Stimulated activated CD4-positive, alpha-beta T cell treated with anti-CD3 and anti-CD28 coated beads, Interleukin-12 subunit alpha, Interleukin-12 subunit beta, amount 100 ng/mL, for 4 hours (primary cell): ENCODE data around the gene ITPKA.

ENCODE experiments used
- DNase-seq: peaks from one replicate; pipeline ENCODE4 v3.0.0-alpha.2; 2020

ITPKA gene

DNA sequence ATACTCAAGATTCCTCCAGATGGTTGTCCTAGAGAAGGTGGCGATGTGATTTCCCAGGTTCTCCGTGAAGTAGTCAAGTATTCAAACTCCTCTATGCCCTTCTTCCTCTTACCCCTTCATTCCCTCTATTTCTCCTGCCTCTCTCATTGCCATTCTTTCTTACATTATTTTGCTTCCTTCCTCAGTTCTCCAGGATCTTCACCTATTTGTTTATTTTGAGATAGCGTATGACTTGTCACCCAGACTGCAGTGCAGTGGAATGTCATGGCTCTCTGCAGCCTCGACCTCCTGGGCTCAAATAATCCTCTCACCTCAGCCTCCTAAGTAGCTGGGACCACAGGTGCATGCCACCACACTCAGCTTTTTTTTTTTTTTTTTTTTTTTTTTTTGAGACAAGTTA is 1.8 kb upstream of the ITPKA start:
- no peak for DNase-seq

DNA sequence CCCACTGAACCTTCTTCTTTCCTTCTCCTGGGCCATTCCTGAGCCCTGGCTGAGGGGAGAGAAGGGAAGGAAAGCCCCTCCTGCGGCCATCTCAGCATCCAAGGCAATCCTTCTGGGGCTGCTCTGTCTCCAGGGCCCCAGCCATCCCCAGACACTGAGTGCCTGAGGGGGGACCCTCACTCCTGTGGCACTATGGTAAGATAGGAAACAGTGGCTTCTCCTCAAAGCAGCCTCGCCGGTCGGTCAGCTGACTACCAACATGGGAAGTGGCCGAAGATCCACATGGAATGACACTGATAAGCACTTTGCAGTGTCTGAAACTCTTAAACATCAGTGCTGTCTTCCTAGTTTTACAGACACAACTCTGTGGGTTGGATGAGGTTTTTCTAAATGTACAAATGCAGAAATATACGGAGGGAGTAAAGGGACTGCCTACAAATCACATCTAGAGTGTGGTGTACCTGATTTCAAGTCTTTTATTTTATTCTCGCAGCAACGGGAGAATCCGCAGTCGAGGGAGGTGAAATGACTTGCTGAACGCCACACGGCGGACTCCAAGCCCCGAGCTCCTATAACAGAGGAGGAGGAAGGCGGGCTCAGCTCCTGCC is 973 bp upstream of the ITPKA start:
- DNase-seq, result no peak

DNA sequence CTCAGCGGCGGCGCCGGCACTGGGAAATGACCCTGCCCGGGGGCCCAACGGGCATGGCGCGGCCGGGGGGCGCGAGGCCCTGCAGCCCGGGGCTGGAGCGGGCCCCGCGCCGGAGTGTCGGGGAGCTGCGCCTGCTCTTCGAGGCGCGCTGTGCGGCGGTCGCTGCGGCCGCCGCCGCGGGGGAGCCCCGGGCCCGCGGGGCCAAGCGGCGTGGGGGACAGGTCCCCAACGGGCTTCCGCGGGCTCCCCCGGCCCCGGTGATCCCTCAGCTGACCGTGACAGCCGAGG is 172 bp downstream of the ITPKA start:
- DNase-seq, result no peak

DNA sequence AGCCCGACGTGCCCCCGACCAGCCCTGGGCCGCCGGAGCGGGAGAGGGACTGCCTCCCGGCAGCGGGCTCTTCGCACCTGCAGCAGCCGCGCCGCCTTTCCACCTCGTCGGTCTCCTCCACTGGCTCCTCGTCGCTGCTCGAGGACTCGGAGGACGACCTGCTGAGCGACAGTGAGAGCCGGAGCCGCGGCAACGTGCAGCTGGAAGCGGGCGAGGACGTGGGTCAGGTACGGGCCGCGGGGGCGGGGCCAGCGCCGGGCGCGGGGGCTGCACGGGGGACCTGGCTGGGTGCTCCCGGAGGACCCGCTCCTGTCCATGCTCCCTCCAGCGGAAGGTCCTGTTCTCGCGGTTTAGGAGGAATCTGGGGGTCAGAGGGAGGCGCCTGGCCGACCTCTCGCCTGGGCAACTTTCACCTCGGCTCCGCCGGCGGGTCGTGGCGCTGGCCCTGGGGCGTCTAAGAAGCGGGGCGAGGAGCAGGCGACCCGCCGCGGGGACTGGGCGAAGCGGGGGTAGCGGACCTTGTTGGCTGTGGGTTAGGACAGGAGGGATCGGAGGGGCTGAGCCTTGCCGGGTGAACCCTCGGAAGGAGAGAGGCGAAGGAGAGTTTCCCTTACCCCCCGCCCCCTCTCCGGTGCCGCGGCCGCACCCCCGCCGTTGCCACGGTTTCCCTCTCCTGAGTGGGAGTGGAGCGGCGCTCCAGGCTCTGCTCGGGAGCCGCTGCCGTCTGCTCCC is 682 bp downstream of the ITPKA start:
- peak; percentile 35 for DNase-seq

DNA sequence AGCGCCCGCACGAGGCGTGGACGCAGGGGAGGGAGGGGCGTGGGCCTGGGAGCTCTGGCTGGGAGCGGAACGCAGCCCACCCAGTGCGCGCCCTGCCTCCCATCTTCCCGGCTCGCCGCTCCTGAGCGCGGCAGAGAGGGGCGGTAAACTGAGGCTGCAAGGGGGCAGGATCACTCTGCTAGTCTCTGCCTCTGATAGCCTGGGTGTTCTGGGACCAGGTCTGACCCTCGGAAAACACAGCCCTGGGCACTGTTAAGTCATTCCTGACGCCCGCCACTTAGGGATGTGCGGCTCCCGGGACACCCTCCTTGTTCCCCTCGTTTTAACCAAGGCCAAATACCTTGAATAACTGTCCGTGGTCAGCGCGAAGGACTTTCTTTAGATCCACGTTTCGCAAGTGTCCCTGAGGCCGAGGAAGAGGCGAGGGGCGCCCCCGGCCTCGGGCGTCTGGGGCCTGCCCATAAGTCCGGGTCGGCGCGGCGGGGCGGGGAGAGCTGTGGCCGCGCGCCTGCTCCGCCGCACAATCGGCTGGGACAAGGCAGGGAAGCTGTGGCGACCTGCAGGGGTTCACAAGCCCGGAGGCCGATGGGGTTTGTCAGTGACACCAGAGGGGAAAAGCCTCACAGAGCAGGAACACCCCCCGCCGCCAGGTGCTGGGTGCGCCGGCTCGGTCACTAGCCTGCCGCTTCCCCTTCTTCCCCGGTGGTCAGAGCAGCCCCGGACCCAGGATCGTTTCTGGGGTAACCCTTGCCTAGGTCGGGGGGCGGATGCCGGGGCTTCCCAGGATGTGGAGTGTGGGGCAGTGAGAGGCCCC is 1.5 kb downstream of the ITPKA start:
- peak; percentile 38 for DNase-seq

DNA sequence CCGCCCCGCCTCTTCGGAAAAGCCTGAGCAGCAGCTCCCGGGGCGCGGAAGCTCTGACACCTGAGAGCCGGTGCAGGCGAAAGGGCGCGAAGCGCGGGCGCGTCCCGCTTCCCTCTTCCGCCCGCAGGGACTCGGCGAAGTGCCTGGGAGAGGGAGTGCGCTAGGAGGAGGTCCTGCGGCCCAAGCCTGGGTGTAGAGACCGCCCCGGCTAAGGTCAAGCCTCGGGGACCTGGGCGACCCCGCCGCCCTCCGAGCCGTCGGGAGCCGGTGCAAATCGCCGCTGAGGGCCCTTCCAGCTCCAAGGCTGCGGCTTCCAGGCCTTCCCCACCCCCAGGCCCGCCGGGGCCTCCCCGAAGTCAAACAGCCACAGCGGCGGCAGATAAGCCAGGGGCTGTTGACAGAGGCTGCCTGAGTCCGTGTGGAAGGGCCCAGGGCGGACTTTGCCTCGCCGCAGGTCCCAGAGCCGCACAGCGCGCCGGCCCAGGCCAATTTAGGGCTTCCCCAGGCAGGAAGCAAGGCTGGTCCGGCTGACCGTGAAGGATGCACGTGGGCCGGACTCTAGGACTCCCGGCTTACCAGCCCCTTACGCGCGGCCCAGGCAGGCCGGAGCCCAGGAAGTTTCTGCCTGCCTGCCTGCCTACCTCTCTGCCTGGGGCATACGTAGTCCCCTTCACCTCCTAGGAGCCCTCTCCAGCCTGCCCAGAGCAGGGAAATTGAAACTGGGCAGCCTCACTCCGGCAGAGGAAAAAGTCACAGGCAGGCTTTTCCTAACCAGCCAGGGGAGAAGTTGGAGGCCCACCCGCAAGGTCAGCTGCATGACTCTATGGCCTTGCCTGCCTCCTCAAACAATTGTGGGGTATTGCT is 2.3 kb downstream of the ITPKA start:
- no peak for DNase-seq

DNA sequence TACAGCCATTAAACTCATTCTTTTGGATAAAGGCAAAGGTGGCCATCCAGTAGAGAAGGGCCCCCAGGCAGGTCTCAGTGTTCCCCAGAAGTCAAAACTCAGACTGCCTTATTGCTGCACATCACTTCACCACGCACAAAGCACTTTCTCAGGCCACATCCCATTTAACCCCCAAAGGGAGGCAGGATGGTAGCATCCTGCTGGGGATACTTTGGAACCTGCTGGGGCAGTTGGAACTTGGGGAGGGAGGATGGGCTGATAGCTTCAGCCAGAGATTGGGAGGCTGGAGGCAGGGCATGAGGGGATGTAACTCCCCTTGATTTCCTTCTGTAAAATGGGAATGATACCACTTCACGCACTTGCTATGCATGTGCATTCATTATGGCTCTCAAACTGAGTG is 5.0 kb downstream of the ITPKA start:
- DNase-seq, result no peak

DNA sequence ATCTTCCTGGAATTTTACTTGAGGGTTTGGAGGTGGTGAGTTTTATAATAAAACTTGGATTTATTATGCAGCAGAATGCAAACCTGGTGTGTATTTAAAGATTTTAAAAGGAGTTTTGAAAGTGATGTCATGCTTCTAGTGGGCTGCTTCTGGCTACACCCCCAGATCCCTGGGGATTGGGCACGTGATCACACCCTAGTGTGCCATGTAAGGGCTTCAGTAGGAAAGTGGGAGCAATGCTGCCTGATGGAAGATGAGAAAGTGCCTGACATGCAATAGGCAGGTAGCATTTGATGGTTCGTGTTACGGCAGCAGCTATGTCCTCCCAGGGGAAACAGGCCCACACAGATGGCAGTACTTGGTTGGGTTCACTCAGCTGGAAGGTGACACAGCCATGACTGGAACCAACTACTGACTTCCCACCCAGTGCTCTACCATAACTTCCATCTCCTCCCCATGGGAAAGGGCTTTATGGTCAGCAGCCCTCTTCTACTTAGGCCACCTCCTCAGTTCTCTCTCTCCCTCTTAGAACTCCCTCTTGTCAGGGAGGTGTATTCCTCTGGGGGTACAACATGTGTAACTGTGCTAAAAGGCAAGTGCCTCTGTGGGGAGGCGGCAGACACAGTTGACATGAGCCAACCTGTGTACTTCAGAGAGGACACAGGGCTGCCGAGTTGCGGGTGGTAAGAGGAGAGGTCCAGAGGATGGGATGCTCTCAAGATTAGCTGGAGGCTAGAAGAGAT is 5.6 kb downstream of the ITPKA start:
- no peak for DNase-seq

DNA sequence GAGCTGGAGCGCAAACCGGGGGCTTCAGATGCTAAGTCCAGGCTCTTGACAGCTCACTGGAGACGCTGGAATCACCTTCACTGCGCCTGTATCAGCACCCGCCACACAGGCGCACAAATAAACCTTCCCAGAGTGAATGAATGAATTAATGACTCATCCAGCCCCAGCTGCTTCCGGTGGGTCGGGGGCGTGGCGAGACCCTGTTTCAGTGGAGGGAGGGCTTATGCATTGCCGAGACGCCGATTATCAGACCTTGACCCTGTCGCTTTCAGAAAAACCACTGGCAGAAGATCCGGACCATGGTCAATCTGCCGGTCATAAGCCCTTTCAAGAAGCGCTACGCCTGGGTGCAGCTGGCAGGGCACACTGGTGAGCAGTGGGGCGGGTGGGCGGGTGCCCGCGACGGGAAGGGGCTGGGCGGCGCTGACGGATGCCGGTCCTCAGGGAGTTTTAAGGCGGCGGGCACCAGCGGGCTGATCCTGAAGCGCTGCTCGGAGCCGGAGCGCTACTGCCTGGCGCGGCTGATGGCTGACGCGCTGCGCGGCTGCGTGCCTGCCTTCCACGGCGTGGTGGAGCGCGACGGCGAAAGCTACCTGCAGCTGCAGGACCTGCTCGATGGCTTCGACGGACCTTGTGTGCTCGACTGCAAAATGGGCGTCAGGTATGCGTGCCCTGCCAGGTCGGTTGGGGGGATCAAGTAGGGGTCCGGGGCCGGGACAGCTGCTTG is 7.7 kb downstream of the ITPKA start:
- DNase-seq, result peak; percentile 33

DNA sequence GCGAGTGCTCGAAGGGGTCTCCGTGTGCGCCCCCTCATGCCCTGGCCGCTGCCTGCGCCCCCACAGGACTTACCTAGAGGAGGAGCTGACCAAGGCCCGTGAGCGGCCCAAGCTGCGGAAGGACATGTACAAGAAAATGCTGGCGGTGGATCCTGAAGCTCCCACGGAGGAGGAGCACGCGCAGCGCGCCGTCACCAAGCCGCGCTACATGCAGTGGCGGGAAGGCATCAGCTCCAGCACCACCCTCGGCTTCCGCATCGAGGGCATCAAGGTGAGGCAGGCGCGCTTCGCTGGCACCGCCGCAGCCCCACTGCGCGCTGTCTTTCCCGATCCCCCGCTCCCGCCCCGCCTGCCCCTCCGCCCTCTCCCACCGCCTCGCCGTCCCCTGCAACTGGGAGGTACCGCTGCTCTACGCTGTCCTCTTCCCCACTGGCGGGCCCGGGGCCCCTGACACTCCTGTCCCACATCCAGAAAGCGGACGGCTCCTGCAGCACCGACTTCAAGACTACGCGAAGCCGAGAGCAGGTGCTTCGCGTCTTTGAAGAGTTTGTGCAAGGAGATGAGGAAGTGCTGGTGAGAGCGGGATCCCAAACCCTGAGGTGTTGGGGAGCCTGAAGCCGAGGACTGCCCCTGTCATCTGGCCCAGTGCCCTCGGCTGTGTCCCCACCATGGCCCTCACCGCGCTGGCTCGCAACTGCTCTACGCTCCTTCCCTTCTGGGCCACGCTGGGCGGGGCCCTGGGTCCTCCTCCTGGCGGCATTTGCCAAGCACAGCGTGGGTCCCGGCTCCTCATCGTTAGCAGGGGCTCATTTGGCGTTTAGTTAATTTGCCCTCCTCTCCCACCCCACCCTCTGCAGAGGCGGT is 8.5 kb downstream of the ITPKA start:
- peak; percentile 29 for DNase-seq

DNA sequence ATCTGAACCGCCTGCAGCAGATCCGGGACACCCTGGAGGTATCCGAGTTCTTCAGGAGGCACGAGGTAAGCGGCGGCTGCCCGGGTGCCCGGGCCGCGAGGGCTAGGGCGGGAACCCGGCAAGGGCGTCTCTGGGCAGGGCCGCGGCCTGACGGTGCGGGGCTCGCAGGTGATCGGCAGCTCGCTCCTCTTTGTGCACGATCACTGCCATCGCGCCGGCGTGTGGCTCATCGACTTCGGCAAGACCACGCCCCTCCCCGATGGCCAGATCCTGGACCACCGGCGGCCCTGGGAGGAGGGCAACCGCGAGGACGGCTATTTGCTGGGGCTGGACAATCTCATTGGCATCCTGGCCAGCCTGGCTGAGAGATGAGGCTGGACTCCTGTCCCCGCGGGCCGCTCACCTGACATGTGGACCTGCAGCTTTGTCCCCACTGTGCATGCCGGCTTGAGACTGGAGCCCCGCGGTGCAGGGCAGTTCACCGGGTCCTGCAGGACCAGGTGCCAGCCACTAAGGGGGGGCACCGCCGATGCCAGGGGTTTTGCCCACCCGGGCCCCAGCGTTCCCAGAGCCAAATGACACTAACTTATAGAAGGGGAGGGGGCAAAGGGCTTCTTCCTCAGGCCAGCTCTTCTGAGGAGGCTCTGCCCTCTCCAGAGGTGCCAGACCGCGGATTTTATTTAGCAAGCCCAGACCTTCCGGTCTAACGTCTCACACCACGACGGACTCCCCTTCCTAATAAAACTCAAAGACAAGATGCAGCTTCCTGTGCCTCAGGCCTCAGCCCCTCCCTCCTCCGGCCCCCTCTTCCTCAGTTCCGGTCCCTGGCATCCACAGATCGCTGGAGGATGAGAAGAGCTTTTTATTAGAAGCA is 9.4 kb downstream of the ITPKA start:
- DNase-seq, result no peak

DNA sequence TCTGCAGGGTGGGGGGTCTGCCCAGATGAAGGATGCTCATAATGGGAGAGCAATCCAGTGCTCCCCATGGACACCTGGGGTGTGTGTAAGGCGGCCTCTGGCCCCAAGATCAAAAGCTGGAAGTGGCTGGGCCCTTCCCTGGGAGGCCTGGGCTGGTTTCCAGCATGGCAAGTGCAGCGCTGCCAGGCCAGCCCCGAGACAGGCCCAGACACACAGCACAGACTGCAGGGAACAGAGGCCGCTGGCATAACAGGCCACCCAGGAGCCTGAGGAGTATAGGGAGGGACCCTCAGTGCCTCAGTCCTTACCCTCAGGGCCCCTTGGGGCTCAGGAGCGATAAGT is 10.0 kb downstream of the ITPKA start:
- no peak for DNase-seq

DNA sequence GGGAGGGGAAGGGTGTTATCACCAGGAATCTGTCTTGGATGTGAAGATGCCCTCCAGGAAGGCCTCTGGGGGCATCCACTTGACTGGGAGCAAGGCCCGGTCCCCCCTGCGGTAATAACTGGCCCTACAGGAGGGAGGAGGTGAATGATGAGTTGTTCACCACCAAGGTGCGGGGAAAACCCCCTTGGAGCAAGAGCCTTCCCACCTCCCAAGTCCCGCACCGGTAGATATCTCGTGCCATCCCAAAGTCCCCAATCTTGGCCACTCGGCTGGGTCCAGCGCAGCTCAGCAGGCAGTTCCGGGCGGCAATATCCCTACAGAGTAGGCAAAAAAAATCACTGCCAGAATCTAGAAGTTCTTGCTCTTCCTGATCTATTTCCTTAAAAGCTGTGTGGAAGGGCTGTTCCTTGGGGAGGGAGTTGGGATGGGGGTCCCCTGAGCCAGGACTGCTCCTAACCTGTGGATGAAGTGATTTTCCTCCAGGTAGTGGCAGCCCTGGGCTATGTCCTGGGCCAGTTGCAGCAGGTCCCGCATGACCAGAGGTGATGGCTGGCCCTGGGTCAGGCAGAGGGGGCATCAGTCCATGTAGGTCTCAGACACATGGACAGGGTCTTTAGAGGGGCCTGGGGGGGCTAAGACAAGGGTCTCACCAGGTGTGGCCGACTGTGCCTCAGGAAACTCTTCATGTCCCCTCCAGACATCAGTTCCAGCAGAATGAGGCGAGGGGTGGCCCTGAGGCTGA is 11.2 kb downstream of the ITPKA start:
- no peak for DNase-seq

DNA sequence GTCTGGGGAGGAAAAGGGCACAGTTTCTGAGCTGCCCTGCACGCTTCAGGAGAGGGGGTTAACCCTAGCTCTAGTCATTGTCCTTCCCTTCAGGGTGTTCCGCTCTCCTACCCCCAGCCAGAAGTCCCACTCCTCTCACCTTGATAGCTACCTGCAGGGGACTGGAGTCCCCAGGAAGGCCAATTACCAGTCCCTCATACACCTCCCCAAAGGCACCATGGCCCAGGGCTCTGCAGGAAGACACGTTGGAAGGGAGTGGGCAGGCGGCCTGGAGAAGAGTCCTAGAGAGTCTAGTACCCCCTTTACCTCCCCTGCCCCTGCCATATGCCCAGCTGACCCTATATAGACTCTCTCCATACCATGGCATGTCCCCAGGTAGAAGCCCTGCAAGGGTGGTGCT is 12.1 kb downstream of the ITPKA start:
- no peak for DNase-seq

DNA sequence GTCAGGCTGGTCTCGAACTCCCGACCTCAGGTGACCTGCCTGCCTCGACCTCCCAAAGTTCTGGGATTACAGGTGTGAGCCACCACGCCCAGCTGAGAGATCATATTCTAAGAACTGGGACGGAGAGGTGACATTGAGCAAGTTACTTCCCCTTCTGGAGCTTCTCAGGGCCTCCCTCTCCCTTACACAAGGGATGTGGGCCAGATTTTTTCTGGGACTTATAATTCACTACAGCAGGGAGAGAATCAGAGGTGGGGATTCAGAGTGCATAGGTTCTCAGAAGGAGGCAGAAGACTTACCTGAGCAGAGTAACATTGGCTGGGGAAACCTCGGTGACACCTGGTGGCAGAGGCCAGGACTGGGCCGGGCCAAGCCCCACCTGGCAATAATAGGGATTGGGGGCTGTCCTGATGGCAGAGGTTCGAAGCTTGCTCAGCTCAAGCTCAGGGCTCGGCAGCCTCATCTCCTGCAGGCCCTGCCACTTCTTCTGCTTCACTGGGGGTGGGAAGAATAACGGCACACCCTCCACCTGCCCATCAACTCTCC is 13.2 kb downstream of the ITPKA start:
- no peak for DNase-seq

DNA sequence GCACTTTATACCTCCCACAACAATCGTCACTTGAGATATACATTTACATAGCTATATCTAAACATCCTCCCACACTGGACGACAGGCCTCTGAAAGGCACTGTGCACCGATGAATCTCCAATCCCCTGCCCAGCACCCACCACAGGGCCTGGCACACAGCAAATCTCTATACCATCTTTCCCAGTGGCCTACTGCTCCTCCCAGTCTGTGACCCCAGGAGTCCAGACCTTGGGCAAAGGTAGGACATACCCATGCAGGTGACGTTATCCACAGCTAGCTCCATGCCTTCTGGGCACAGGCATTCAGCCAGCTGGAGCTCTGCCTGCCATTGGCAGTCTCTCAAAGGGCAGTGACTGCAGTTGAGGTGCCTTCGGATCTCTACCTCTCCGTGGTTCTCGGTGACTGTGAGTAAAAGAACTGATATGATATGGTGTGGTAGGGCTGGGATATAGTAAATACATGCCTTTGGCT is 14.2 kb downstream of the ITPKA start:
- DNase-seq, result no peak

DNA sequence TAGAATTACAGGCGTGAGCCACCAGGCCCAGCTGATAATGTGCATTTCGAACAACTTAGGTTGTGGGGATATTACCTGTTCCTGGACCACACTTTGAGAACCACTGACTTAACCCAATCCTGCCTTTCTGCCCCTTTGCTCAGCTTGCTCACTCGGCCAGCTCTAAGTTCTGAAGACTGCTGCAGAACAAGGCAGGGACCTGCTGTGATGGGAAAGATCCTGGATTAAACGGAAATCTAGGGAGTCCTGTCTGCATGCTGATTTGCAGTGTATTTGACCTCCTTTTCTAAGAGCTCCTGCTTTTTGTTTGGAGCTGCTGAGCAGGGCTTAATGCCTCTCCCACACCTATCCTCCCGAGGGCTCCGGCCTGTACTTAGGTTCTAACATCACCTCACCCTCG is 17.1 kb downstream of the ITPKA start:
- no peak for DNase-seq

DNA sequence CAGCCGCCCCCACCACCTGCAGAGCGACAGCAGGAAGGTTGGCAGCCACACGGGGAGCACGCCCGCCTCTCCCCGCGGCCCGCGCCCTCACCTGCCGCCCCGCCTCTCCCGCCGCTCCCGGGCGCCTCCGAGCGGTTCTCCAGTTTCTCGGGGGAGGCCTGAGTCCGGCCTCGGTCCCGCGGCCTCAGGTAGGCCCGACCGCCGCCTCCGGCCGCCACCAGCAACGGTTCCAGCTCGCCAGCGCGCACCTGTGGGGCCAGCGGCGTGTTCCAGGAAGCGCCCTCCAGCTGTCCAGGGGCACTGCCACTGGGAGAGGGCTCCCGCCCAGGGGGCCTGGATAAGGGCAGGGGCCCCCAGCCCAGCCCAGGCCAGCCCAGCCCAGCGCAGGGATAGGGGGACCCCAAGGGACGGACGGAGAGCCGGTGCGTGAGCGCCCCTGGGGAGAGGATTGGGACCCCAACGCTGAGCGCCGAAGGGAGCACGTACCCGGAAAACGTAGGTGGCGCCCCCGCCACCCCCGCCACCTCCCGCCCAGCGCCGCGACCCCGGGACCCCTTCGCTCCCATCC is 17.7 kb downstream of the ITPKA start:
- no peak for DNase-seq
